Mesodermal cell (in vitro differentiated cells): Measurements from ENCODE around the gene DAPK2.
"Not testable (repeated sequence)": the region's sequence is repeated elsewhere in the genome, so short reads cannot be mapped to it uniquely, and the experiment has no call there.

Experiments used
- H3K27ac ChIP-seq: 2 replicates; pipeline ENCODE4 v1.7.0; 2013; ENCODE audit warnings: mild to moderate bottlenecking, low read depth, low read length, moderate library complexity; ENCODE audit not compliant: severe bottlenecking
- H3K36me3 ChIP-seq: 2 replicates; pipeline ENCODE4 v1.7.1; 2013; ENCODE audit warnings: mild to moderate bottlenecking, low read length, moderate library complexity; ENCODE audit not compliant: control insufficient read depth, insufficient read depth
- H3K4me1 ChIP-seq: one replicate; pipeline ENCODE4 v1.7.1; 2013; ENCODE audit warnings: mild to moderate bottlenecking, low read length; ENCODE audit not compliant: insufficient read depth, control insufficient read depth, poor library complexity, severe bottlenecking
- H3K4me3 ChIP-seq: 2 replicates; pipeline ENCODE4 v1.7.0; 2013; ENCODE audit warnings: low read length, control low read depth, mild to moderate bottlenecking; ENCODE audit not compliant: insufficient read depth, poor library complexity, severe bottlenecking; ENCODE audit errors: extremely low read depth
- H3K9me3 ChIP-seq: 2 replicates; pipeline ENCODE4 v1.7.1; 2013; ENCODE audit warnings: mild to moderate bottlenecking, low read length, moderate library complexity; ENCODE audit not compliant: control insufficient read depth
- WGBS, 2 experiments: methylation state at CpG; one replicate each; pipeline ENCODE4 v1.1.5; 2013; ENCODE audit warnings: missing lambda C conversion rate in 2 of 2; ENCODE audit not compliant: insufficient coverage in 2 of 2; 5-methylcytosine and 5-hydroxymethylcytosine counted together

Gene DAPK2

DNA sequence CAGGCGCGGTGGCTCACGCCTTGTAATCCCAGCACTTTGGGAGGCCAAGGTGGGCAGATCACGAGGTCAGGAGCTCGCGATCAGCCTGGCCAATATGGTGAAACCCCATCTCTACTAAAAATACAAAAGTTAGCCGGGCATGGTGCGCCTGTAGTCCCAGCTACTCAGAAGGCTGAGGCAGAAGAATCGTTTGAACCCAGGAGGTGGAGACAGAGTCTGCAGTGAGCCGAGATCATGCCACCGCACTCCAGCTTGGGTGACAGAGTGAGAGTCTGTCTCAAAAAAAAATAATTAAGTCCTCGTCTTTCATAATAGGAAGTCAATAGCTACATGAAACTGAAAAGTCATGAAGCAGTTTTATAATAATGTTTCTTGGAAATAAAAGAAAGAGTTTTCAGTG lies 7.4 kb upstream of the DAPK2 start:
- not testable (repeated sequence) for H3K36me3 ChIP-seq, H3K27ac ChIP-seq, H3K9me3 ChIP-seq, H3K4me1 ChIP-seq, H3K4me3 ChIP-seq
- WGBS, 2 experiments: 83 to 92% methylated on average over 5 to 7 of the region's 12 CpGs

DNA sequence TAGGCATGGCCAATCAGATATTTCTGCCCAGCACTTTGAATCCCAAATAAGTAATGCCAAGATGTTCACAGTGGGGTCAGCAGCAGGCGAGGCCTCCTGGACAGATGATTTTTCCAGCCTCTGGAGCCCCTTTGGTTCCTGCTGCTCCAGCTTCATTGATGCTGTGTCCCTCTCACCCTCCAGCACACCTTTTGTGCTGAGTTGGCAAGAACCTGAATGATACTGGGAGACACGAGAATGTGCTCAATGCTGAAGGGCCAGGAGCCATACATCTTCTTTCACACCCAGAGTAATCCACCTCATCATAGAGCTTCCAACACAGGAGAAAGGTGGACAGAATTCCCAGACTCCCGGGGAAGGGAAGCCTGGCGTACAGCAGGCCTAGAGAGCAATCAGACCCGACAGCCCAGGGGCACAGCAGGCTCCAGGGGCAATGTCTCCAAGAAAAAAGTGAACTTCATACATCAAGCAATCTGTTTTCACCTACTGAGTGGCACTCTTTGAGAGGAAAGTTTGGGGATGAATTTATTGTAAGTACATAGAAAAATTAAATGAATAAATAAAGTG lies 6.7 kb upstream of the DAPK2 start:
- 85 to 96% methylated on average over 4 to 5 of the region's 5 CpGs for WGBS, 2 experiments
- Histone ChIP-seq H3K4me3 (no peak overlapping the region), H3K4me1 (peaks cover 8% of the 10 kb centered on the region), H3K27ac (no peak overlapping the region), H3K36me3 (no peaks in the 10 kb centered on the region), H3K9me3 (no peaks in the 10 kb centered on the region)

DNA sequence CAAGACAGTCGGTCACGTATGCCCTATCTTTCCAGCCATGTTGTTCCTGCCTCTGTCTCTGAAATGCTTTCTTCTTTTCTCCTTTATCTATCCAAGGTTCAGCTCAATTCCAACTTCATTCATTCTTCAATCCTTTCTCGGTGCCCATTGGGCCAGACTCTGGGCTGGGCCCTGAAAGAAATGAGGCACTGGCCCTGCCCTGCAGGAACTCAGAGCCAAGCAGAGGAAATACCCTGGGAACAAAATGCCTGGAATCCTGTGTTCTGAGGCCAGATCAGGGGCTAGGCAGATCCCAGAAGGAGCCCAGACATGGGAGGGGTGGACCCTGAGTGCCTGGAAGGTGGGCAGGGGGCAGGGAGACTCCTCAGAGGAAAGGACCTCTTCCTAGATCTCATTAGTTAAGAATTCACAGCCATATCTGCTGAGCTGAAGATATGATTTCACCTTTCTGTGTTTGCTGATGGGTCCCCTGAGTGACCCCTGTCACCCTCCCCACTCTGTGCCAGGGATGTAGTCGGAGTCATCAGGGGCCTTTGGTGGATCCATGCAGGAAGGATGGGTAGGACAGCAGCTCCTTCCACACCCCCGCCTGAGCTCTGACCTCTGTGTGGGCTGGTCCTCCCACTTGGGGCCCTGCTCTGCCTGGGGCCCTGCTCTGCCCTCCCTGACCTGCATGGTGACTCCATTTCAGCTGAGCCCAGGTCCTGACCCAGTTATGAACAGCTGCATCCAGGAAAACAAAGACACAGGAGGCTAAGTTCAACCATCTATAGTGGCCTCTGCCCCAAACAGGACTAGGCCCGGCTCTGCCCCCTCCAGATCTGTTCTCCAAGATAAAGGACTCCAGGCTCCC lies 5.3 kb upstream of the DAPK2 start:
- H3K4me1 ChIP-seq: peaks cover 8% of the 10 kb centered on the region

DNA sequence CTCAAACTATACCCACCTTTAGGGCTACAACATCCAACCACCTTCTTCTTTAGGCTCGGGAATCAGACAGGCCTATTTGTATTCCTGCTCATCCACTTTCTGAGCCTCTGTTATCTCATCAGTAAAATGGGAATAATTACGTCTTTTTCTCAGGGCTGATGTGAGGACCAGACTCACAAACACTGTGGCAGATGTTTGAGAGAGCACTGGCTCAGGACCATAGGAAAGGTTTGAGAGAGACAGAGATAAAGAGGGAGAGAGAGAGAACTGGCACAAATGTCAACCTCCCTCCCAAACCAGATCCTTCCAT lies 4.8 kb upstream of the DAPK2 start:
- no peak overlapping the region for H3K4me3 ChIP-seq
- 100% methylated on average over 1 to 2 of the region's 2 CpGs for WGBS, 2 experiments
- no peaks in the 10 kb centered on the region for H3K36me3 ChIP-seq
- H3K9me3 ChIP-seq: no peaks in the 10 kb centered on the region
- H3K4me1 ChIP-seq: peaks cover 8% of the 10 kb centered on the region
- H3K27ac ChIP-seq: peak overlapping the region; percentile 53

More for the DNA sequence above, 5.3 kb upstream of the DAPK2 start:
- H3K4me3 ChIP-seq: no peak overlapping the region
- no peaks in the 10 kb centered on the region for H3K9me3 ChIP-seq
- H3K27ac ChIP-seq: peak overlapping the region; percentile 53
- WGBS, 2 experiments: 86 to 90% methylated on average over 1 to 5 of the region's 6 CpGs
- no peaks in the 10 kb centered on the region for H3K36me3 ChIP-seq

DNA sequence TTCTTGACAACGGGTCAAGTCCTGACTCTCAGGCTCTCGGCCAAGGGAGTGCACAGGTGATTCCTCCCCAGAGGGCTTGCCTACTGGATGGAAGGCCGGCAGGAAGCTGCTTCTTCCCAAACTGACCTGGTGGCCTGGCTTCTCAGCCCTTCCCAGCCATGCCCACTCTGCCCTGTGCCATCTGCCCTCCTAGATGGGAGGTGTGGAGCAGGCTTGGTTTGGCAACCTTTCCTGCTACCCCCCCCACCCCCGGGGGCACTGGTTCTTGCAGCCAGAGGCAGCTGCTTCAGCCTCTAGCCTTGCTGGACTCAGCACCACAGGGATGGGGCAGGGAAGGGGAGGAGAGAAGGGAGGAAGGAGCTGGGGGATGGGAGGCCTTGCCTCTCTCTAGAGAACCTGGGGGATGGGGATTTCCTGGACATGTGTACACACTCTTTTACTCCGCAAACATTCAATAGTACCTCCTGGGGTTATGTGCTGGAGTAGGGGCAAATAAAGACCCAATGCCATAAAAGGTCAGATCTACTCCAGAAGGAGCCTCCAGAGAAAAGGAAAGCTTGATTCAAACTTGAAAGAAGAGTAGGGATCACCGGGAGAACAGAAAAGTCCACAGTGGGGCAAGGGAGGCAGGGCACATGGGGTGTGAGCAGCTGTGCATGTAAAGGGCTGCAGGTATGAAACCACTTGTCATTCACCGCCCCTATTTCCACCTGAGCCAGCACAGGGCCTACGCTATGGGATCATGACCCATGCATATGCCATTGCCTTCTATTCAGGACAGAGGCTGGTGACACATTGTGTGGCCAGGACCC lies 4.2 kb upstream of the DAPK2 start:
- Histone ChIP-seq H3K9me3 (no peaks in the 10 kb centered on the region), H3K4me3 (no peak overlapping the region), H3K27ac (no peak overlapping the region), H3K36me3 (no peaks in the 10 kb centered on the region), H3K4me1 (peaks cover 8% of the 10 kb centered on the region)
- 91% methylated on average over 5 to 6 of the region's 8 CpGs for WGBS, 2 experiments

DNA sequence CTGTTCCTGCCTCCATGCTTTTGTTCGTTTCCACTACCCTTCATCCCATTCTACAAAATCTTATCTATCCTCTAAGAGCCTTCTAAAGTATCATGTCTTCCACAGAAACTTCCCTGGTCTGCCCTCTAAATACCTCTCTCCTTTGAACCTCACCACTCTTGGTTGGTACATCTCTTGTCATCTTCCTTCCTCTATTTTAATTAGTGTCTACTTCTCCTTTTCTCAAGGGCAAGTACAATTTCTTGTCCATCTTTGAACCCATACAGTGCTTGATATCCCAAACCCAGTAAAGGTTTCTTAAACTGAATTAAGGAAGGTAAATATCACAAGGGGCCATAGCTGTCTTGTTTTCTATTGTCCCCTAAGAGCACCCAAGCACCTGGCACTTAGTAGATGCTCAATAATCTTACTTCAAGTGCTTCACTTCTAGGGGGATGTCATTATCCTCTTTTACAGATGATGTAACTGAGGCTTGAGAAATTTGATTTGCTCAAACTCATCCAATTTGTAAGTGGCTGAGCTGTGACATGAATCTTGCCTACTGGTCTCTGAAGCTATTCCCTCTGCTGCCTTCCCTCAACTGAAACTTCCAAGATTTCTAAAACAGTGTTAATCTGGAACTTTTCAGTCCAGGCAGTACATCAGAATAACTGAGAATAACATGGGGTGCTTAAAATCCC lies 2.6 kb upstream of the DAPK2 start:
- Histone ChIP-seq H3K36me3 (no peaks in the 10 kb centered on the region), H3K4me1 (peaks cover 8% of the 10 kb centered on the region), H3K4me3 (no peak overlapping the region), H3K9me3 (no peaks in the 10 kb centered on the region), H3K27ac (no peak overlapping the region)
- WGBS, 2 experiments: 88 to 100% methylated on average over 1 of the region's 1 CpG

DNA sequence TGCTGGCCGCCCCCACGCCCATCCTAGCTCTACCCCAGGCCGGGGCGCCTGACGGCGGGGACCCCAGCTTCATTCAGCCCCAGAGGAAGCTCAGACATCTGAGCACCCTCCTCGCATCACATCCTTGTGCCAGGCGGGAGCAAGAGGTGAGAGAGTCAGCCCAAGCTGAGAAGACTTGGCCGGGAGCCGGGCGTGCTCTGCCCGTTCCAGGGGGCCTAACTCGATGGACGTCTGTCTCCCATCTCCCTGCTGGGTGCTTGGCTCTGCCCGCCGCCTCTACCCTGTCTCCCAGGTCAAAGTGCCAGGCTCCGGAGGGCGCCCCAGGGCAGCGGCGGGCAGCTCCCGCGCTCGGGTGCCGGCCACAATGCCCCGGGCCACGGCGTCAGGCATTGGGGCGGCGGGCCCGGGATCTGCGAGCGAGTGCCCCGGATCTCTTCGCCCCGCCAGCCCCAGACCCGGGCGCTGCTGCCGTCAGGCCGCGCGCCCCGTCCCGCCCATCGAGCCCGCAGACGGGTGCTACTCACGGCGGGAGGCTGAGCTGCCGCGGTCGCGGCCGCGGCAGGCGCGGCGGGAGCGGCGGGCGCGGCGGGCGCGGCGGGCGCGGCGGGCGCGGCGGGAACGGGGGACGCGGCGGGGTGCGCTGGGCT lies 388 bp downstream of the DAPK2 start:
- Histone ChIP-seq H3K9me3 (no peaks in the 10 kb centered on the region), H3K4me3 (peak overlapping the region; percentile 33), H3K27ac (no peak overlapping the region), H3K4me1 (peaks cover 8% of the 10 kb centered on the region), H3K36me3 (no peaks in the 10 kb centered on the region)
- 12 to 18% methylated on average over 29 to 54 of the region's 76 CpGs for WGBS, 2 experiments

DNA sequence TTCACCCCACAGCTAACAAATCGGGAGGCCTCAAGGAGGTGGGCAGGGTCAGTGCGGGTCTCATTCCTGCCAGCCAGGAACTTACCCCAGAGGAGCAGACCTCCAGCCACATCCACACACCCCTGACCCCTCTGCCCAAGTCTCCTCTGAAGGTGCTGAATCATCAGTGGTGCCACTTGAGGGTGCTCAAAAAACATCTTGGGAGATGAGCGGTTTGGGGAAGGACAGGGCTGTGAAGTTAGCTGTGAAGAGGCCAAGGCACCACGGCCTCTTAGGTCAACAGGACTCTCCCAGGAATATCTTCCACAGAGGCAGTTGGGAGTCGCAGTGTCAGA lies 1.2 kb downstream of the DAPK2 start:
- no peaks in the 10 kb centered on the region for H3K36me3 ChIP-seq
- peaks cover under 1% of the 10 kb centered on the region for H3K4me1 ChIP-seq
- 83 to 96% methylated on average over 3 to 4 of the region's 5 CpGs for WGBS, 2 experiments
- H3K27ac ChIP-seq: no peak overlapping the region
- no peaks in the 10 kb centered on the region for H3K9me3 ChIP-seq
- no peak overlapping the region for H3K4me3 ChIP-seq

DNA sequence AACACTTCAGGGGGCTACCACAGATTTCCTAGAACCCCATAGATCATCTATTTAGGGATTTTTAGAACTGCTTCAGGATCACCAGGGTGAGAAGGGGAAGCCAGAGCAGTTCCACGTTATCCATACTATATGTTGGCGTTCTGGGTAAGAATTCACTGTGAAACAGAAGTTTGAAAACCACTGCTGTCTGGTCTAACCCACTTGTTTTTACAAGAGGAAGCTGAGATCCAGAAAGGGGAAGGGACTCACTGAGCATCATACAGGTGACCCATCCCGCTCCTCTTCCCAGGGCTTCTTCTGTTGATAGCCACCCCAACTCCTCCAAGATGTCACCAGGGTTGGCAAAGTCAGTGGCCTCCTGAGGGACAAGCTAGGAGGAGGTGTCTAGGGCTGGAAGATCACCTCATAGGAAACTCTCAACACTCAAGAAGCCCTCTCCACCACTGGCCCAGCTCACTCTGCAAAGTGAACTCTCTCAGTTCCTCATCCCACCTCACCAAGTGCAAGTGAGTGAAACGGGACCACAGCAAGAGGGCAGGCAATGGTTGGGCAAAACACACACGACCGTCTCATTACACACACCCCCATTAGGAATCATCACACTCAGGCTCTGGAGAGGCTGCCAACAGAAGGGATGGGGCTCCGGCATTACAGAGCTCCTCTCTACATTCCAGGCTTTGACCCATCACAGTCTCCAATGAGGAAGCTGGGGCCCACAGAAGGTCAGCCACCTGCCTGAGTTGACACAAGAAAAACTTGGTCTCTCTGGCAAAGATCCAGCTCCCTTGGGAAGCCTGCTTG lies 1.8 kb downstream of the DAPK2 start:
- 84 to 98% methylated on average over 6 of the region's 7 CpGs for WGBS, 2 experiments
- H3K4me3 ChIP-seq: no peak overlapping the region
- H3K9me3 ChIP-seq: no peaks in the 10 kb centered on the region
- no peaks in the 10 kb centered on the region for H3K36me3 ChIP-seq
- no peak overlapping the region for H3K27ac ChIP-seq
- H3K4me1 ChIP-seq: no peaks in the 10 kb centered on the region
